ENCODE results near the gene C2CD3. TPM values are rescaled to one million over a fixed set of nuclear protein-coding genes. Genes with fewer than 3 reads are reported as not detected.
"Not testable (repeated sequence)": the region's sequence is repeated elsewhere in the genome, so short reads cannot be mapped to it uniquely, and the experiment has no call there.

C2CD3 gene
- polyA plus RNA-seq, 1 experiment: 10.3 TPM

DNA sequence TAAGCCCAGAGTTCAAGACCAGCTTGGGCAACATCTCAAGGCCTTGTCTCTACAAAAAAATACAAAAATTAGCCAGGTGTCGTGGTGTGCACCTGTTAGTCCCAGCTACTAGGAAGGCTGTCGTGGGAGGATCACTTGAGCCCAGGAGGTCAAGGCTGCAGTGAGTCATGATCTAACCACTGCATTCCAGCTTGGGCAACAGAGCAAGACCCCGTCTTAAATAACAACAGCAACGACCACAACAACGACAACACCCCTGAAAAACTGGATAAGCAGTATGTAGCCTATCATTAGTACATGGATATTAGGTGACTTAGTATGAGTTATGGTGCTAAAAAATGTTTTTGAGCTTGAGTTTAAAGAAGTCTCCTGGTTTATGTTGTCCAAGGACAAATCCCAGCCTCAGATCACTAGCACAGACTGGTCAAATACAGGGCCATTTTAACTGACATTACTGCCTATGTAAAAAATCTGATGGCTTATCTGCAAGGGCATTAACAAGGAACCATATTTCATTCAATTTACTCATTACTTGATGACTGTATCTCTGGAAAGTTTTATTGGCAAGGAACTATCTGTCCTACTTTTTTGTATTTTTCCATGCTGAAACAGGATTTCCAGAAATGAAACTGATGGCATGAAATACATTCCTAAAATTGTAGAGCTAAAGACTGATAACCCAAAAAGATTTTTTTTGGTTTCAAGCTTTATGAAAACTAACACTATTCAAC lies 23.4 kb downstream of the C2CD3 start:
- POLR2A ChIA-PET: no interaction called here
- DNase-seq (ENCODE audit: low read depth): no peak
- H3K36me3 ChIP-seq (ENCODE audit: control insufficient read depth, insufficient read depth, low read length): no peaks in the 10 kb centered on the region
- CTCF ChIA-PET: interaction anchor here (1.4 to 2.2 kb wide), 2 partner anchors 8 to 306 kb away, joined by 3 to 9 read pairs; no protein-coding TSS in a partner anchor
- H3K4me3 ChIP-seq (ENCODE audit: low read depth, low read length): no peak overlapping the region
- TF ChIP-seq, protein P1, sequence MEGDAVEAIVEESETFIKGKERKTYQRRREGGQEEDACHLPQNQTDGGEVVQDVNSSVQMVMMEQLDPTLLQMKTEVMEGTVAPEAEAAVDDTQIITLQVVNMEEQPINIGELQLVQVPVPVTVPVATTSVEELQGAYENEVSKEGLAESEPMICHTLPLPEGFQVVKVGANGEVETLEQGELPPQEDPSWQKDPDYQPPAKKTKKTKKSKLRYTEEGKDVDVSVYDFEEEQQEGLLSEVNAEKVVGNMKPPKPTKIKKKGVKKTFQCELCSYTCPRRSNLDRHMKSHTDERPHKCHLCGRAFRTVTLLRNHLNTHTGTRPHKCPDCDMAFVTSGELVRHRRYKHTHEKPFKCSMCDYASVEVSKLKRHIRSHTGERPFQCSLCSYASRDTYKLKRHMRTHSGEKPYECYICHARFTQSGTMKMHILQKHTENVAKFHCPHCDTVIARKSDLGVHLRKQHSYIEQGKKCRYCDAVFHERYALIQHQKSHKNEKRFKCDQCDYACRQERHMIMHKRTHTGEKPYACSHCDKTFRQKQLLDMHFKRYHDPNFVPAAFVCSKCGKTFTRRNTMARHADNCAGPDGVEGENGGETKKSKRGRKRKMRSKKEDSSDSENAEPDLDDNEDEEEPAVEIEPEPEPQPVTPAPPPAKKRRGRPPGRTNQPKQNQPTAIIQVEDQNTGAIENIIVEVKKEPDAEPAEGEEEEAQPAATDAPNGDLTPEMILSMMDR (IDR thresholded peaks at IDR 0.05; ENCODE audit: insufficient read depth, low read depth, low read length): no peak
- H3K27me3 ChIP-seq (ENCODE audit: control insufficient read depth, insufficient read depth, low read length): no peaks in the 10 kb centered on the region

DNA sequence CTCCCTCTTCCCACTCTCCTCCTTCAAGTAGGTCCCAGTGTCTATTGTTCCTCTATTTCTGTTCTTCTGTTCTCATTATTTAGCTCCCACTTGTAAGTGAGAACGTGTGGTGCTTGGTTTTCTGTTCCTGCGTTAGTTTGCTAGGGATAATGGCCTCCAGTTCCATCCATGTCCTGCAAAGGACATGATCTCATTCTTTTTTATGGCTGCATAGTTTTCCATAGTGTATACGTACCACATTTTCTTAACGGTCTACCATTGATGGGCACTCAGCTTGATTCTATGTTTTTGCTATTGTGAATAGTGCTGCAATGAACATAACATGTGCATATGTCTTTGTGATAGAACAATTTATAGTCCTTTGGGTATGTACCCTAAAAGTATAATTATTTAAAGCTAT lies 26.2 kb downstream of the C2CD3 start:
- Histone ChIP-seq H3K4me3 (ENCODE audit: low read depth, low read length) (no peak overlapping the region), H3K36me3 (ENCODE audit: control insufficient read depth, insufficient read depth, low read length) (no peaks in the 10 kb centered on the region), H3K27me3 (ENCODE audit: control insufficient read depth, insufficient read depth, low read length) (no peaks in the 10 kb centered on the region)
- DNase-seq (ENCODE audit: low read depth): no peak
- ChIA-PET POLR2A (no interaction called here), CTCF (no interaction called here)
- TF ChIP-seq, protein P1 (IDR thresholded peaks at IDR 0.05; ENCODE audit: insufficient read depth, low read depth, low read length): no peak

DNA sequence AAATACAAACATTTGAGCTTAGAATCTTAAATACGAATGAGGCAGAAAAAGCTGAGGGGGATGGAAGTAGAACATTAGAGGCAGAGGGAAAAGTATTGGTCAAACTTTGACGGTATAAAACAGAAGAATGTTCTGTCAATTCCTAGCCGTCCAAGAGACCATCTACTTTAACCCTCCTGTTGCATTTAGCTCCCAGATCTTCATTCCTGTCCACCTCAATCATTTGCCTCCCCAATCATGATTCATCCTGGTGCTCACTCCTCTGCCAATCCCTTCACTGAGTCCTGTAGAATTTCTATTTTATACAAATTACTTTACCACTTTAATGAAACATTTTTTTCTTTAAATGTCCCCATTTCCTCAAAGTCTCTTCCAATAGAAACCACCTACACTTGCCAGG lies 28.2 kb downstream of the C2CD3 start:
- no peak for DNase-seq (ENCODE audit: low read depth)
- TF ChIP-seq, protein P1 (IDR thresholded peaks at IDR 0.05; ENCODE audit: insufficient read depth, low read depth, low read length): no peak
- ChIA-PET POLR2A (no interaction called here), CTCF (no interaction called here)
- no peak overlapping the region for H3K4me3 ChIP-seq (ENCODE audit: low read depth, low read length)
- H3K27me3 ChIP-seq (ENCODE audit: control insufficient read depth, insufficient read depth, low read length): no peaks in the 10 kb centered on the region
- no peaks in the 10 kb centered on the region for H3K36me3 ChIP-seq (ENCODE audit: control insufficient read depth, insufficient read depth, low read length)

DNA sequence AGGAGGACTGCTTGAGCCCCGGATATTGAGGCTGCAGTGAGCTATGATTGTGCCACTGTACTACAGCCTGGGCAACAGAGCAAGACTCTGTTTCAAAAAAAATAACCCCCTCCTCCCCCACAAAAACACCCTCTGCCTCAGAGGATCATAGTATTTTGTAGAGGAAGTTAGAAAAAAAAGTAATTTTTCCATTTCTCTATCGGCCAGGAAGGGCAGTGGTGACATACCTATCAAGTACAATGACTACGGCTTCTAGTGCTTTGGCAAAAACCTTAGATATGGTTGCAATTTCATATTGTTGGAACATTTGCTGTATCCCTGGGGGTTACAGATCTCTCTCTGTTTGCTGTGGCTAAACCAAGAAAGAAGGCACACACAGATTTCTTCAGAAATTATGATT lies 28.9 kb downstream of the C2CD3 start:
- no peak for DNase-seq (ENCODE audit: low read depth)
- Histone ChIP-seq H3K4me3 (ENCODE audit: low read depth, low read length) (no peak overlapping the region), H3K27me3 (ENCODE audit: control insufficient read depth, insufficient read depth, low read length) (no peaks in the 10 kb centered on the region), H3K36me3 (ENCODE audit: control insufficient read depth, insufficient read depth, low read length) (no peaks in the 10 kb centered on the region)
- CTCF ChIA-PET: interaction anchor here (0.9 kb wide), 1 partner anchor 19 kb away, joined by 3 read pairs; no protein-coding TSS in a partner anchor
- TF ChIP-seq, protein P1 (IDR thresholded peaks at IDR 0.05; ENCODE audit: insufficient read depth, low read depth, low read length): no peak
- POLR2A ChIA-PET: no interaction called here

DNA sequence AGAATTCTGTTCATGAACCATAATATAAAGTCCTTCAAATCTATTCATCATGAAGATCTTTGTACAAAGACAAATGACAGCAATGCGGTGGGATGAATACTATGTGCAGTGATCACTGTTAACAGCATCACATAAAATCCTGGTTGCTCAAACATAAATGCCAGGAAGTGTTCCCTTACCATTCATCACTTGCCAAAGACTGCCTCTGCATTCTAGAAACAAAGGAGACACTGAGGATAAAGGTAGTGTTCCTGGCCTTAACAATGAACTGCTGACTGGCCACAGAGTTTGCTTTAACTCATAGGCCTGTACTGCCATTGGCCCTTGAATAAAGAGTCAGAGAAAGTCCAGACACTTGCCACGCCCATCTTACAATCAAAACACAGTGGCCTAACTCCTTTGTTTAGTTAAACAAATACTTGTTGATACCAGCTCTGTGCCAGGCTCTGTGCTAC lies 29.5 kb downstream of the C2CD3 start:
- ChIA-PET CTCF (interaction anchor here (0.9 kb wide), 1 partner anchor 20 kb away, joined by 3 read pairs; no protein-coding TSS in a partner anchor), POLR2A (no interaction called here)
- H3K4me3 ChIP-seq (ENCODE audit: low read depth, low read length): no peak overlapping the region
- TF ChIP-seq, protein P1 (IDR thresholded peaks at IDR 0.05; ENCODE audit: insufficient read depth, low read depth, low read length): no peak
- H3K27me3 ChIP-seq (ENCODE audit: control insufficient read depth, insufficient read depth, low read length): no peaks in the 10 kb centered on the region
- no peak for DNase-seq (ENCODE audit: low read depth)
- H3K36me3 ChIP-seq (ENCODE audit: control insufficient read depth, insufficient read depth, low read length): no peaks in the 10 kb centered on the region

DNA sequence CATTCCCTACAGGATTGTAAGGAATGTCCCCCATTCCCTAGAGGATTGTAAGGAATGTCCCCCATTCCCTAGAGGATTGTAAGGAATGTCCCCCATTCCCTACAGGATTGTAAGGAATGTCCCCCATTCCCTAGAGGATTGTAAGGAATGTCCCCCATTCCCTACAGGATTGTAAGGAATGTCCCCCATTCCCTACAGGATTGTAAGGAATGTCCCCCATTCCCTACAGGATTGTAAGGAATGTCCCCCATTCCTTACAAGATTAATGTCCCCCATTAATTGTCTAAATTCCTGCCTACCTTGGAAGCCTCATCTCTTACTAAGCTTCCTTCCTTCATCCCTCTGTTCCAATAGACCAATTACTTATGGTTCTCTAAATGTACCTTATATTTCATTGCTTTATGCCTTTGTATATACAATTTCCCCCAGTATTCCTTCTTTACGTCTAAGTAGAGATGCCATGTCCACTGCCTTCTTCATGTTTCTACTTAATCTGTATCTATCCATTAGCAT lies 30.8 kb downstream of the C2CD3 start:
- POLR2A ChIA-PET; H3K27me3 ChIP-seq (ENCODE audit: control insufficient read depth, insufficient read depth, low read length); H3K36me3 ChIP-seq (ENCODE audit: control insufficient read depth, insufficient read depth, low read length); DNase-seq (ENCODE audit: low read depth); H3K4me3 ChIP-seq (ENCODE audit: low read depth, low read length): not testable (repeated sequence)
- CTCF ChIA-PET: interaction anchor here (2.2 kb wide), 1 partner anchor 8 kb away, joined by 9 read pairs; no protein-coding TSS in a partner anchor
